Muscle of back (tissue), 11 donors: Measurements from ENCODE around the gene NXPE4. TPM values are rescaled to one million over a fixed set of nuclear protein-coding genes. Genes with fewer than 3 reads are reported as not detected.

Source experiments
- DNase-seq, 3 donors: peaks; one replicate each; pipeline versions ENCODE4 v3.0.0 to v3.0.0-alpha.2; 2013
- polyA plus RNA-seq, 10 donors: library from polyadenylated mRNA; unstranded; fragments of 120-200 nt; gene quantifications; one replicate each; pipeline ENCODE4 v1.2.1, GENCODE V29; 2013; ENCODE audit not compliant: insufficient read length in 10 of 10

NXPE4 gene
- polyA plus RNA-seq, 10 donors, result not detected

- DNase-seq, result no peak
Observed at GRCh38 chr11:114562166-114562916, 33.2 kb downstream of the NXPE4 start.

DNA sequence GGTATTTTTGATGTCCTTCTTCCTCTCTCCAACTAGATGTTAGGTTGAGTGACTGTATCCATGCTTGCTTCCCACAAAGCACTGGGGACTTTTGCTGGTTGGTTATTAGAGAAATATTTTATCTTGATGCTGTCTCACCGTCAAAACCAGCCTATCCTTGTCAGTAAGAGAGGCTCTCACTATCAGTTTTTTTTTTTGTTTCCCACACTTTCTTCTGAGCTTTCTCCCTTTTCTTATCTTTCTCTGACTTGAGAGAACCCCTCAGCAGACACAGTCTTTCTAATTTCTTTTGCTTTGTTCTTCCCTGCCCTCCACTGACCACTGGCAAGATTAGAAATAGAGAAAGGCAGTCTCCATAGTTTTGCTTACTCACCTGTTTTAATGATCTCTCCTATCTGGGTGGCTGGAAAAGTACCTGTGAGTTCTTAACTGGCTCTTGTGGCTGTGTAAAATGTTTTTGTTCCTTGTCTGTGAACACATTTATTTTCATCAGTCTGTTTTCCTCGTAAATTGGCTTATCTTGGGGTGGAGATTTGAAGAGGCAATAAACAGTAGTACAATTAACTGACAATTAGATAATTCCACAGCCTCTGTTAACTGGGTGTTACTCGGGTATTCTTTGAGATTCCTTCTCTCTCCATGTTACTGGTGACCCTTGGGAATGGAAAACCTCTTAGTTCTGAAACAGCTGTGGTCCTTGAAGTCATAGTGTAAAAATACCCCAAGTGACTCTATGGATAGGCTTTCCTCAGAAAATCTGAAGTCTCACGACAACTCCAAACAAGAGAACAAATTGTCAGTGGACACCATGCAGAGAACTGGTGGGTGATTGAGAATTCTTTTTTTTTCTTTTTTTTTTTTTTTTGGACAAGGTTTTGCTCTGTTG, 35.9 kb downstream of the NXPE4 start, which contains the start of gene NXPE1:
TSS of gene NXPE1 (minus strand) at position 457 of the 886 bp plus-strand sequence. CDS start 8,680 bp downstream, outside the sequence.
- DNase-seq, result no peak

DNA sequence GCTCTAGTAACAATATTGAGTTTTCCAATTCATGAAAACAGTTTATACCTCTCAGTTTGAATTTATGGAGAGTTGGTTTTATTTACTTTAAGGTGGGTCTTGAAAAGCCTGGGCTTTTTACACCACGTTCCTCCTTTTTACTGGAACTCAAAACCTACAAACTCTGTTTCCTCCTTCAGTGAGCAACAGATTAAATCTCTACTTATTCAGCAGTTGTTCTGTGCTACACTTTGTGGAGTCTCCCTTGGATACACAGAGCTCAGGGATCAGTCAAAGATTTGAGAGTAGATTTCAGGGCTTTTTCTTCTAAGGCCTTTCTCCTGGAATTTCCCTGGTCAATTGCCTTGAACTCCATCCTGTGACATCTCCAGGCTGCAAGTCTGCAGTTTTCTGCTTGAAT, 39.5 kb downstream of the NXPE4 start:
- DNase-seq, result no peak

- no peak for DNase-seq
Observed at GRCh38 chr11:114553642-114554041, 41.9 kb downstream of the NXPE4 start.

DNA sequence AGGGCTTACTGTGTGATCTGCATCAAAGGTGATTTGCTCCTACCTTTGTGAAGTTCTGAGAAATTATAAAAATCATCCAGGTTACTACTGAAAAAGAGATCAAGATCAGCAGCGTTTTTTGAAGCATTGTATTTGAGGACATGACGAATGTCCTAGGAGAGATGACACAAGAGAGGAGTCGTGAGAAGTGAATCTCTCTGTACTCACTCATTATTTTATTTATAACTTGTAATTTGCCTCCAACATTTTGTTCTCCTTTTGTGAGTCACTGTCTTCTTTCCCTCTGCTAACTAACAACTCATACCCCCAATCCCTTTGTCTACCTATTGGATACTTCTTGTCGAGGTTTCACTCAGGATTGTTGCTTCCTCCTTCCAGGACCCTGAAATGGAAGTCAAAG, 44.5 kb downstream of the NXPE4 start:
- no peak for DNase-seq

- DNase-seq, result no peak
Observed at GRCh38 chr11:114525682-114526081, 69.9 kb downstream of the NXPE4 start.

DNA sequence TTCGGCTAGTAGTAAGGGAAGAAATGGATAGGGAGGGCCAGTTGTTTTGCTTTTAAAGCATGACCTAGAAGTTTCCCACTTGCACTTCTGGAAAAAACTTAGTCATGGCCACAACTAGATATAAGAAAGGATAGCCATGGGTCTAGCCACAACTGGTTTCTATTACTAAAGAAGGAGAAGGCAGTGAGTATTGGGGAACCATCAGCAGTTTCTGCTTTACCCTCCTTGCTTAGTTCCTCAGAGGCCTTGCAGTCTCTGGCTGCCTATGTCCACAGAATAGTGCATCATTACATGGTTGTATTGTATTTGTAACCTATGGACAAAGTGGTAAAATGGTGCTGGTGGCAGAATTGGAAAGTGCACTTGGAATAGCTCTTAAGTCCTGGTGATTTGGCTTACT, 71.5 kb downstream of the NXPE4 start:
- no peak for DNase-seq

DNA sequence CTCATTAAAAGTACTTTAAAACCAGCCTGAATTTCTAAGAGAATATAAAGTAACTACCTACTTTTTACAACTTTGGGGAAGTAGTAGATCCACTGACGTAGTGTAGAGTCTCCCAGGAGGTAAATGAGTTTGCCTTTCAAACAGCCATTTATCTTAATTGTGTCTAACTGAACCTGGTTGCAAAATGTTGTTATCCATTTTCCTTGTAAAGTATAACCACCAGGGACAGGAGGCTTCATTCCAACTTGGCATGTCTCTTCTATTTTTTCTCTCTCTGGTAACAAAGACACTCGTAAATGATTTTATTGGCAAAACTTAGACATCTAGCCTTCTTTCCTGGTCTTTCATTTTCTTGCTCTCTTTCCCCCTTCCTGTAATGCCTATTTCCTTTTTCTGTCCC, 72.8 kb downstream of the NXPE4 start:
- DNase-seq, result peak in 2 of 3 donors; percentile 12 to 56

Other genes starting within 250 kb of the NXPE4 start
- 1 to 10 TPM; 7.3 to 10.0 (median 8.7) TPM for gene C11orf71, start 195.3 kb downstream of the NXPE4 start, polyA plus RNA-seq
- gene RBM7, start 195.1 kb downstream of the NXPE4 start, polyA plus RNA-seq, result 10 to 100 TPM; 24.7 to 33.4 (median 27.8) TPM
- 10 to 100 TPM; 51.8 to 69.3 (median 60.4) TPM for gene REXO2, start 156.3 kb downstream of the NXPE4 start, polyA plus RNA-seq
- under 1 TPM in 4 of 10 donors, not detected in 6; 0.05 to 0.36 (median 0.14) TPM for gene NXPE1, start 35.9 kb downstream of the NXPE4 start, polyA plus RNA-seq
- gene NXPE2, start 82.7 kb upstream of the NXPE4 start, polyA plus RNA-seq, result under 1 TPM in 8 of 10 donors, not detected in 2; 0.09 to 0.31 (median 0.17) TPM